NCI-H1048 (cell line): ENCODE results near the gene ZEB2.
A peak's percentile ranks its signal among the peaks of the same experiment; 100 is the strongest.

Source experiments
- DNase-seq: peaks from one replicate; lab custom pipeline; 2025; lab: John Stamatoyannopoulos, UW

ZEB2 gene

DNA sequence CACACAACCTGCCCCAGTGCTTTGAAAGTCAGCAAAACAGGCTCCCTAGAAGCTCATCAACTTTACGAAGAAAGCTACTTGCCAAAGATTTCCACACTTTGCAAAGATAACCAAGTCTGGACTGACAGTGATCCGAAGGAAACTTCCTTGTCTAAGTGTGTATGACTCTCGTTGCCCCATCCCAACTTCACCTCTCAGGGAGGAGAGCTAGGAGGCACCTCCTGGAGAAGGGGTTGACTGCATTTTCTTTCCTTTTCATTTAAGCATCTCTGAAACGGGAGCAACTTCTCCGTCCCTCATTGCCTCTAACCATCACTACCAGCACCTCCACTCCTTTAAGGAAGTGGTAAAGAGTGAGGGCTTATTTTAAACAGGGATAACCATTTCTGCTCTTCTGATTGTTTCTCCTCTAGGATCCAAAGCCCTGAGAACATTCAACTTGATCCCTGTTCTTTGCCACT is 7.0 kb downstream of the ZEB2 start:
- no peak for DNase-seq

DNA sequence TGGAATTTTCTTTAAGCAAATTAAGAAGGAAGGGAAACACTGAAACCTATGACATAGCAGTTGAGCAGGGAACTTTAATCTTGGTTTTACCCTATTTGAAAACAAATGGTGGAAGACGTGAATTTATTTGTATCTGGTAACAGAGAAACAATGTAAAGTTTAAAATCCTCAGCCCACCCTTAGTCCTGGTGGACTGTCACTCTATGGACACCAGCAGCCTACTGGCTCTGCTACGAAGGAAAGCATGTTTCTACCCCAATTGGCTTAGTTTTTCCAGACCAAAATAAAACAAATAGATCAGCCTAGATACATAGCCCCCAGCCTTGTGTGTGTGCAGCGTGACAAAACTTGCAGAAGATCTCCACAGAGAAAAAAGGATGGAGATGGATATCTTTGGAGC is 7.4 kb downstream of the ZEB2 start:
- no peak for DNase-seq

DNA sequence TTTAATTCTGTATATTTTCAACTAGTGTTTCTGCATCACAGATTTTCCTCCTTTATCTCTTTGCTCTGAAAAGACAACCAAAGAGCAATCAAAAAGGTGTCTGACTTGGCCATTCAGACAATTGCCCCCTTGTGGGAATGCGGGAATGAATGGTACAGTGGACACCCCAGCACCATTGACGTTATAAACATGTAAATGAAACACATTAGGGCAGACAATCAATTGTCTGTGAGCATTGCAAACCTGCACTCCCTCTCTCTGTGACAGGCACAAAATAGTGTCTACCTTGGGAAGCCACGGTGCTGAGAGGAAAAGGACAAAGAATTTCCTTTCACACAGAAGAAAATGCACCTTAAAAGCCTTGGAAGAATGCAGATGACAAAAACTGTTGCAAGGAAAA is 8.0 kb downstream of the ZEB2 start:
- no peak for DNase-seq

DNA sequence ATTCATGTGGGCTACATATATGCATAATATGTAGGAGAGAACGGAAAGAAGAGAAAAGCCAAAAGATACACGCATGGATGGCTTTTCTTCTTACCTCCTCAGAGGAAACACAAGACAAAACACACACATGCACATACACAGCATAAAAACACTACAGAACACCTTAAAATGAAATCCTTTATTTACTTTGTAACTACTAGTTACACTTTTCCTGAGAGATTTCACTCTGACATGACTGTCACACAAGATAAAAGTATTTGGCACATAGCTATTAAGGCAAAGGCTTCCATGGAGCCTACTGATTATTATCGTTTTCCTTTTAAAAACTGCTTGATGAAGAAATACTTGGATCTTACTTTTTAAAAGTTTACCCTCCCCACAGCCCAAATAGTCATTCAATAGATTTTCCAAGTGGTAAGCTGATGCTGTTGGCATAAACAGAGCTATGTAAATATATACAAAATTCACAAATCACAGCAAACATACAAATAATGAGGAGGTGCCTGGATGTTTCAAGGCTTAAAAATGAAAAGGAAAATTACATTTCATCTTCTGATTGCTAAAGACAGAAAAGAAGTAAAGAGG is 8.6 kb downstream of the ZEB2 start:
- no peak for DNase-seq

DNA sequence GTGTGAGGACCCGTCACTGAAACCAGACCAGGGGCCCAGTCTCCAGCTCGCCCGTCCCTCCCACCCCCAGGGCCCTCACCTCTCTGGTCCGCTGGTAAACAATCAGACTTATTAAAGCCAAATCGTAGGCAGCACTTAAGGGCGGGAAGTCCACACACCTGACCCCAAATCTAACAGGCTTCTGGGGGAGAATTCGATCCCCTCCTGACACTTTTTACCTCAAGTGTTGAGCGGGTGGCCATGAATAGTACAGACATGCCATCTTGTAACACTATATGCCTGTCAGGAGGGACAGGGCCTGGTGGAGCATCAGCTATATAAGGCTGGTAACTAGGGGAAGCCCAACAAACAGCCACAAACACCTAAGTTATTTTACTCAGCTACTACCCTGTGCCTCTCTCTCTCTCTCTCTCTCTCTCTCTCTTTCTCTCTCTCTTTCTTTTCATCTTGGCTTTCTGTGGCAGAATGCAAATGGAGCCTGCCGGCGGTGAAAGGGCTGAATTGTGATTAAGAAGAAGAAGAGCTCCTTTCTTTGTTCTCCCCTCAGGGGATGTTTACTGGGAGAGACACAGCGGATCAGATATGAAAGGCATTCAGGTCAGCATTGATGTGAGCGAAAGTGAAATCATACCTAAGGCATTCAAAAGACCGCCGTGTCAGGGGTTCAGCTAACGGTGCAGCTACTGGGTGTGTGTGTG is 9.5 kb downstream of the ZEB2 start:
- peak; percentile 71 for DNase-seq

DNA sequence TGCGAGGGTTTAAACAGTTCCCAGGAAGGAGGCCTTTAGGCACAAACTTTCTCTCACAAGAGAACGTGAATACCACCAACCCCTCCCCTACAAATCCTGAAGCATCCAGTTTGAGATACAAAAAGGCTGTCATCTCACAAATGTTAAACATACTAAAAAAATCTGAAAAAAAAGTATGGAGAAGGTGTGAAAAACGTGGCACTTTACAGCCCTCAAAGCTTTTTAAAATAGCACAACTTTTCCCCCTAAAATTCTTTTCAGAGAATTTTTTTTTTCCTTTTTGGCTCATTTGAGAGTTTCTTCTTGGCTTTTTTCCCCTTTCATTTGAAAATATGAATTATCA is 10.1 kb downstream of the ZEB2 start:
- DNase-seq, result no peak

DNA sequence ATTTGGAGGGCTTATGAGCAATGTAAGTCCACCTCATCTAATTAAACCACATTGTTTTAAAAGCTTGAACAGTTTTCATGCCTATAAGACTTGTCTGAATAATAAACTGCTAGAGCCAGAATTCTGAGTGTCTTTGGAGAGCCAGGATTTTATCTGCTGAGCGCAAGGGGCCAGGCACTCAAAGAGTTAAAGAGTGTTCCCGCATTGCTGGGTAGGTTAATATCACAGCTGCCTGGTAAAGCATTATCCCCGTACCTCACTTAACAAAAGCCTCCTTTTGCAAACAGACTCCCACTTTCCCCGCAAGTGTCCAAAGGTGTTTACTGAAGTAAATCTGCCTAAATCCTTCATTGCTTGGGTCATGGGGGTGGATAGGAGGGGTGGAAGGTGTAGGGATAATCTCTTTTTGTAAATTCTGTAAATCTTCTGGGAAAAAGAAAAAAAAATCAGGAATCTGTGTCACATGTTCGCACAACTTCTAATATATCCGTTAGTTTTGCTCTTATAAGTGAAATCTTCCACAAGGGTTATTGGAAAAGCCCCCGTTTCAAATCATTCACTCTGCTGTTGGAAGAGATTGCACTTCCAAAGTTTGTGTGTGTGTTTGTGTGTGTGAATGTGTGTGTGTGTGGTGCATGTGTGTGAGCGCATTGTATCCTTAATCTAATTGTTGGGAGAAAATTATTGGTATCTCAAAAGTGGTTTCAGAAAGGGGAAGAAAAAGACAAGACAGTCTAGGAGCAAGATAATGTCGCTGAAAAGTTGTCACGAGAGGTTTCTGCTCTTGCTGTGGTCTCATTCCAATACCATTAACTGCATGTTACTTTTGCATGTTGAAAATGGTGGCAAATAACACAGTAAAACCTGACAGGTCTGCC is 10.7 kb downstream of the ZEB2 start:
- no peak for DNase-seq

DNA sequence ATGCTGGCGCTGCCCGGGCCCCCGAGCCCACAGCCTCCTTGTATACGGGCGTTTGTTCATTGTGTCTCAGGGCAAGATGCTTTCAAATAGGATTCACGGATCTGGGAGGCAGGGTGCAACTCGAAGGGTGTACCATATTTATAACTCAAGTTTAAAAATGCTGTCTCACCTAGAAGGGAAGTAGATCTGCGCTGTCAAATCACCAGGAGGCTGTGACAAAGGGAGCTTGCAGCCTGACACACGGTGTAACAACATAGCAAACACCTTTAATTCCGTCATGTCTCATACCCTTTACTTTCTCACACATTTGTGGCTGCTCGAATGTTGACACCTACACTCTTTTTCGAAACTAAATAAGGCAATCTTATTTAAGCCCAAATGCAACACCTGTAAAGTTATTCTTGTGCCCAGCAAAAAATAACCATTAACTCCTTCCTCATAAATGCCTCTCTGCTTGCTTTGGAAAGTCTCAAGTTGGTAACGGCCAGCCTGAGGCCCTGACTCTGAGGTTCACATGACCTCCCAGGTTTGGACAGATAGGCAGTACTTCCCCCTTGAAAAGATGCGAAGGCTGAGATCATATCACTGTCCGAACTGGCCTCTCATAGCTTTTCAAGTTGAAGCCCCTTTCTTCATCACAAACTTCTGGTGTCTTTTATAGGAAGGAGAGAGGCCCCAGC is 11.6 kb downstream of the ZEB2 start:
- DNase-seq, result no peak

DNA sequence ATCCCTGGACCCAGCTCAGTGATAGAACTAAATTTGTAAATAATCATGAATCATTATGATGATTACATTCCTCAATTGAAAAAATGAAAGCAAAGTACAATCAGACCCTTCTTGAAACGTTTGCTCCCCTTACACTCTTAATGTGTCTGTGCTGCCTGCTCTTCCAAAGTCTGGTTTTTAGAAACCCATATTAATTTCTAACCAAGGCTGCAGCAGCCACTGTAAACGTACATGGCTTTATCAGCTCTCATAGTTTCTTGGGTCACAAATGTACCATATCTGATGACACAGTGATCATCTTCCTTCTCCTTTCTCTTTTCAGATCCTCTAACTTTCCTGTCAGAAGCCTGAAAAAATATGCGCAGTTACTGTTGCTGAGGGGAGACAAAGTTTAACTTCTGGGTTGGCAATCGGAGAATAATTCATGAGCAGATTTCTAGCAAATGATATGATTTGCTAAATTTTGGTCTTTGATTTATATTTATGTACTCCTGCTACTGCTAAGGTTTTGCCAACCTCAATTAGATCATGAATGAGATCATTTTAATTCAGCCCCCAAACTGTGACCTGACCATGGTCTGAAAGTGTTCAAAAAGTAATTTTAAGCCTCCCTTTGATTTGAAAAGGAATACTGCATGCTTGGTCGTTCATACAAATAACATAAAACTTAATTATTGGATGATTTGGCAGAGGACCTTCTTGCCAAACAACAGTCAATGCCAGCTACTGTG is 12.3 kb downstream of the ZEB2 start:
- no peak for DNase-seq

DNA sequence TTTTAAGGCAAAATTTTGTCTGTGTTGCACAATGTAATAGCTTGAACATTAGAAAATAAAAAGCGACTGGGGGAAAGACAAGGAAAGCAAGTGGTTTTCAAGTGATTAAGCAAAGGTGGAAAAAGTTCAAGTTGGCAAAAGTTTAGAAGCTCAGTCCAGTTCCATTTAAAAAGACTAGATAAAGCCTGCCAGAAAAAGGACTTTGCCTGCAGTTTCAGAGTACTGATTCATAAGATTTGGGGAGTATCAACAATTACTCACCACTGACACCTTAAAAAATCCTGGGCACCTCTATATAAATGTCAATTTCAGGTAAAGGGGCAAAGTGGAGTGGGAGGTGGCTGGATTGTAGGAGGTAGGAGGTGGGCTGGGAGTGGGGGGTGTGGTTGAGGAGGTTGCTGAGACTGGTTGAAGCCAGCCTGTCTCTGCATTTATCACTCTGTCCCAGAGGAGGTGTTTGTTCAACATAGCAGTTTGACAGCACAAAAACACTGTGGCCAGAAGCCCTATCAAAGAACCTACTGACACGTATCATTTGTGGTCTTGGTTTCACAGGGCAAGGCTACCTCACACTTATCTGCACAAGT is 14.6 kb downstream of the ZEB2 start:
- no peak for DNase-seq

DNA sequence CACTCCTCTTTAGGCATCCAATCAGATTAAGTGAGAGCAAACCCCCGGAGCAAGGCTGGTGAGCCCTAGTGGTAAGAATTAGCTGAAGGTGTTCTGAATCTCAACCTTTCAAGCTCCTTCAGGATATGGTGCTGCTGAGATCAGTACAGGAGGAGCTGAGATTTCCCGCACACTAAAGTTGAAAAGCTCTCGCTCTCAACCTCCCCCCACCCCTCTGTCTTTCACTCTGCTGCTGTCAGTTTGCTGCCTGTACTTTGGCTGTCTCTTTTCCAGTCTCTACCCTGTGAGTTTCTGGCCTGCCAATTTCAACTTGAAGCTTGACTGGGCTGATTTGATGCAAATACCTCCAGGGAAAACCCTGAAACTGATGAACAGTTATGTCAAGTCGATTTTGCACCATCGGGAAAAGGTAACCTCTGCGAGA is 15.7 kb downstream of the ZEB2 start:
- peak; percentile 13 for DNase-seq

DNA sequence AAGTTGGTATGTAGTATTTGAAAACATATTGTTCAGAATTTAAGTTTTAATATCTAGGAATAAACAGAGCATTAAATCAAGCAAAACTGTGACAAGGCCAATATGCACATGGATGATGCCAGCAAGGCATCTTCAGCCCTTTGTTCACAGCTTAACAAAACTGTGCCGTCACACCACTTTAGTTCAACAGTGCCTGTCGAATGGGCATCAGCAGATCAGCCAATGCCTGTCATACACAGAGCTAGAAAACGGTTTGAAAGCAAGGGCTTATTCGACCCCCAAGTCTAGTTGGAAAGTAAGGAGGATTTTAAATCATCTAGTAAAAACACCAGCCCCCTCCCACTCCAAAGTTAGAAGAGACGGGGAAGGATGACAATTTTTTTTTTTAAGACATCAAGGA is 16.7 kb downstream of the ZEB2 start:
- DNase-seq, result no peak

DNA sequence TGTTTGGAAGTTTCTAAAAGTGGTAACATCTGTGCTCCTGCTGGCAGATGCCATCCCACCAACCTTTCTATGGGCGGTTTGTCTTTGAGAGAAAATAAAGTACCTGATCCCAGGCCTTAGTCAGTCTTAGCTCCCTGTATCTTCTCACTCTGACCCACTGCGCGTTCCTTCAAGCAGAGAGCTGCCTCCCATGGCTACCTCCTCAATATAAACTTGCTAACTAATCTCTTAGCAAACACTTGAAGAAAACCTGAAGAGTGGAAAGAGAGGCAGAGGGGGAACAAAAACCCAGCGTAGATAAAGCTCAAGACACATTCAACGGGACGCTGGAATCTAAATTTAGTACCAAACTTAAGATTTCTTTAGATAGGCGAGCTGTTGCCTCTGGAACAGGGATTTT is 17.6 kb downstream of the ZEB2 start:
- no peak for DNase-seq

DNA sequence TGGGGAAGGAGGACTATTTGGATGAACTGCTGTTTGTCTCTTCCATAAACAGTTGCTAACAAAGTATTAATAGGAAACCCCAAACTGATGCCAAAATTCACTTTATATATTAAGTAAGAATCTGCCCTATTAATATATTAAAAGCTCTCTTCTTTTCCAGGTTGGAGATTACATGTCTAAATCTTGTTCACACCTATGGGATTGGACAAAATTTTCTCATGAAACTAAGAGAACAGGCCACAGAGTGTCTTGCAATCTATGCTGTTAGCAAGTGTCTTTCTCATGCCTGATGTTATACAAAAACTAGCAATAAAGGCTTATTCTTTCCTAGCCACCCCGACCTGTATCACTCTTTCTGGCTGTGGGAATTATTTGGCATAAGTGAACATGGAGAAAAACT is 18.3 kb downstream of the ZEB2 start:
- DNase-seq, result no peak

DNA sequence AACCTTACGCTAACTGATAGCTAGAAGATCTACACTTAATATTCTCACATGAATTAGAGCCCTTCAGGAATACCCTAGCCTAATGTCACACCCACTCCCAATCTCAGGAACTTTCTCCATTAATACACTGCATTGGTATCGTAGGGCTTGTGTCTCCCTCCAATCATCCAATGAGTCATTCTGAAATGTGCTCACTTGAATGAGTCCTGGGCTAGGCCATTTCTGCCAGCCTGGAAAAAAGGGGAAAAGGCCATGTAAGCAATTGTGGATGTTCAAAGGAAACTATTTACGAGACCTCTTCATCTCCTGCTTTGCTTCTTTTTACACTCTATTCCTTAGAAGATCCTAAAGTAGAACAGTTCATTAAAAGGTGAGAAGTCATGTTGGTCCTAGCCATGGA is 18.8 kb downstream of the ZEB2 start:
- no peak for DNase-seq

DNA sequence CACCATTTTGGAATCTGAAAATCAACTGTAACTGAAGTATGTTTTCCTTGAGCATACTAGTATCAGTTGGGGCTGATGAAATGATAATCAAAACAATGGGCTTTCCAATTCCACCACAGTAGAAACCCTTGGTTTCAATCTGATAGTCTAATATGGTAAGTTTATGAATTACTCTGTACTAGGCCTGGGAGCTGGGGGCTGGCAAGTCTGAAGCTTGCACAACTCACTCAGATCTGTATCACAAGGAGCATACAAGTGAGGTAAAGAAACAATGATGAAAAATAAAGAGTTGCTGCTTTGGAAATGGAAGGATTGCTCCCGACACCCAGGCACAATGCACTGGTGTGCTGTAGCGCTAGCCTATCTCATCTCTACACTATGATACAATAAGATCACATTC is 19.4 kb downstream of the ZEB2 start:
- DNase-seq, result no peak

DNA sequence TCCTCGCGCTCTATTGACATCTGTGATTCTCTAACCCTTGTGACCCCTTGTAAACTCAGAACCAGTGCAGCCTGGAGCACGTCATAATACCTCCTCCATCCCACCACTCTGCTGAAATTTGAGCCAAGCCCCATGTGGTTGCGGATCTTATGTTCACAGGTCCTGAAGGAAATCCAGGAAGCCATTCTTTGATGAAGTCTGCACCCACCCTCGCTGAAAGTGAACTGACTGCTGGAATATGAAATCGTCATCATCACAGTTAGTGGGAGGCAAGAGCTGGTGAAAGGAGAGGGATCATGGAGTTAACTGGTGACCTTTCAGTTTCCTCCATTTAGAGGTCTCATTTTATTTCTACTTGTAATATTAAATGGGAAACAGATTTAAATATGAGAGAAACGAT is 21.6 kb downstream of the ZEB2 start:
- no peak for DNase-seq

DNA sequence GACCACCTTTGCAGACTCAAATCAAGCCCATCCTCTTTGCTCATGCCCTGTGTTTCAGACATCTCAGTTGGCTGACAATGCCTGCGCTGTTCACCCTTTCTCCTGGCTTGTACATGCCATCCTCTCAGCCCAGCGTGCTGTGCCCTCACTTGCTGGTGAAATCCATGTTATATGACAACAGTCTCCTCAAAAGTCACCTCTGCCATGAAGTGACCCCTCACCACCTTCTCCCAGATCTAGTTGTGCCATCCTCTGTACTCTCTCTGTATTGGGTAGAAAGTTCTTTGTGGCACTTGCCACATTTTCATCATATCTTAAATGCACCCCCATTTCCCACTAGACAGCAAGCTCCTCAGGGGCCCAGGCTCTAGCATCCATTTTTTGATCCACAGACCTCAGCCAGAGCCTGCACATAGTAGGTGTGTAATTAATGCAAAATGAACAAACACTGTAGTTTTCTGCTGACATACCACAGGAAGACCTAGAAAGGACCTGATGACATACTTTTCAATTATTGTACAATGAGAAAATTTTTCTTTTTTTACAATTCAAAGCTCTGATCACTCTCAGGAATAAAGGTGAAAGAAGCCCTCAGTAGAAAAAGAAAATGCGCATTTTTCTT is 22.8 kb downstream of the ZEB2 start:
- no peak for DNase-seq

DNA sequence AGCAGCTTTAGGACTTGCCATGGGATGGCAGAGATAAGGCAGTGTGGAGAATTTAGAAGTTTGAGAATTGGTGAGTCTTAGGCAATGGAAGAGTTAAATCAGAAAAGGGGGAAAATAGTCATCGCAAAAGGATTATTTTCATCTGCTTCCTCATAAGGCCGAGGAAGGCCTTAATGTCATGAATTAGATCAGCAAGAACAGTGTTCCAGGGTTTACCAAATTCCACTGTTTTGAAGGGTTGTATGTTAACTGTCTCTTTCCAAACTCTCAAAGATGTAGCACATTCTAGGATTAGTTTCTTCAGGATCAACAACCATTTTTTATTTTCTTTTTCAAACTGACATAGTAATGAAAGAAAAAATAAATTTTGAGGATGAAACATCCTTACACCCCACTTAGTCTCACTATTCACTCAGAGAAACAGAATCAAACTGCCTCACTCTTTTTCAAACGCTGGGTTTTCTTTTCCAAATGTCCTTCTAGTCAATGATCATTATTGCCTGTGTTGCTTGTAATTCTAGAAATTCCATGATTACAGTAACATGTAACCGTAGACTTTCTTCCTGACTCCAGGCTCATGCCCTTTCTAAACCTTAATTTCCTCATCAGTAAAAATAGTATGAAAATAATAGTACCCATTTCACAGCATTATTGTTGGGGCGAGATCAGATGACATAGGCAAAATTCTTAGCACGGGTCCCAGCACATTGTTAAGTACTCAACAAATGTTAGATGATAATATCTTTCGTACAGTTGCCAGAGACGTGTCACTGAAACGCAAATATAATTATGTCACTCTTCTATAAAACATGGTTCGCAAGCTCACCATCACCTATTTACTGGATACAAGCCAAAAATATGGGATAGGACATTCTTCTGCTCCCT is 23.6 kb downstream of the ZEB2 start:
- no peak for DNase-seq
